Measurements from ENCODE around the gene KCNIP3.

GRCh38 chr2:95262896-95263542 is 34.1 kb upstream of the KCNIP3 start:
- TF ChIP-seq CTCF (IDR thresholded peaks at IDR 0.05; ENCODE audit: low read depth, low read length) (no peak), EZH2phosphoT487 (IDR thresholded peaks at IDR 0.05; ENCODE audit: low read depth) (no peak)
